ENCODE results near the gene ZNF618.

- no peak for TF ChIP-seq CTCF (IDR thresholded peaks at IDR 0.05)
- no peak for TF ChIP-seq POLR2A (IDR thresholded peaks at IDR 0.05)
- no peak for TF ChIP-seq EP300 (IDR thresholded peaks at IDR 0.05)
- no peak for TF ChIP-seq POLR2AphosphoS5 (IDR thresholded peaks at IDR 0.05)
Observed at GRCh38 chr9:113964495-113965170, 88.5 kb downstream of the ZNF618 start.
